Stomach (tissue), 9 donors: ENCODE data around the gene NATD1. TPM values are rescaled to one million over a fixed set of nuclear protein-coding genes. Genes with fewer than 3 reads are reported as not detected.

Source experiments
- DNase-seq, 2 donors: peaks; one replicate each; pipeline versions ENCODE4 v3.0.0 to v3.0.0-alpha.2; 2013 to 2019
- H3K27ac ChIP-seq, 5 donors: fragments of 200-600 bp in 4 of 5; sonication (generic) in 4 of 5; one replicate each; pipeline ENCODE4 v1.5.1; 2013 to 2019; ENCODE audit warnings: mild to moderate bottlenecking in 1 of 5, moderate library complexity in 1 of 5
- H3K27me3 ChIP-seq, 3 donors: fragments of 200-600 bp; sonication (generic); one replicate each; pipeline ENCODE4 v1.5.1; 2017 to 2019; ENCODE audit warnings: mixed run types in 1 of 3
- H3K36me3 ChIP-seq, 4 donors: fragments of 200-600 bp; sonication (generic); 1 replicate in 3 of 4; 2 replicates in 1 of 4; pipeline ENCODE4 v1.5.1; 2016 to 2019
- H3K4me1 ChIP-seq, 4 donors: fragments of 200-600 bp; sonication (generic); one replicate each; pipeline ENCODE4 v1.5.1; 2016 to 2019
- H3K4me3 ChIP-seq, 4 donors: fragments of 200-600 bp; sonication (generic) in 3 of 4; one replicate each; pipeline ENCODE4 v1.5.1; 2016 to 2019; ENCODE audit warnings: mild to moderate bottlenecking in 1 of 4
- H3K9me3 ChIP-seq, 4 donors: fragments of 200-600 bp; sonication (generic); one replicate each; pipeline ENCODE4 v1.5.1; 2016 to 2019
- EP300 ChIP-seq: sonication (generic); formaldehyde crosslinking; IDR thresholded peaks from one replicate; pipeline ENCODE4 v1.6.1; 2017; ENCODE audit warnings: antibody characterized with exemption
- POLR2A ChIP-seq, 4 donors: fragments of 450-650 bp; IDR thresholded peaks; one replicate each; pipeline ENCODE4 v1.6.1; 2016; ENCODE audit warnings: antibody characterized with exemption in 4 of 4, control low read depth in 2 of 4, mild to moderate bottlenecking in 1 of 4, moderate library complexity in 1 of 4
- POLR2AphosphoS5 ChIP-seq, 3 donors: sonication (generic); formaldehyde crosslinking; IDR thresholded peaks; one replicate each; pipeline ENCODE4 v1.6.1; 2016; ENCODE audit warnings: antibody characterized with exemption in 3 of 3
- WGBS, 5 donors: extraction: QIAGEN DNeasy Blood & Tissue Kit in 3 of 5; methylation state at CpG; one replicate each; pipeline versions ENCODE4 v1.1.5 to v1.1.7; 2013 to 2018; 5-methylcytosine and 5-hydroxymethylcytosine counted together
- intact Hi-C: fragments of 100-400 bp; cut with DNase I; formaldehyde crosslinking; loops from one replicate; pipeline ENCODE4 v1.15.1; 2023; ENCODE audit warnings: low total_unique reads
- polyA plus RNA-seq, 3 donors: library from polyadenylated mRNA; stranded (reverse); fragments of 200-250 nt; gene quantifications; one replicate each; pipeline ENCODE4 v1.2.3, GENCODE V29; 2013
- total RNA-seq, 5 donors: library from RNA; depleted of rRNA; stranded (reverse); fragments of >200 nt; gene quantifications; one replicate each; pipeline versions ENCODE4 v1.1.0 to v1.2.3, GENCODE V29; 2014 to 2016
- TF ChIP-seq, protein P1 (sequence below), 7 experiments: fragments of 450-650 bp in 4 of 7; fragments of 200-600 bp in 3 of 7; sonication (generic) in 3 of 7; IDR thresholded peaks; one replicate each; pipeline ENCODE4 v1.5.1; 2016 to 2019; ENCODE audit warnings: antibody characterized with exemption in 7 of 7, control low read depth in 2 of 7, mild to moderate bottlenecking in 1 of 7
- donor health status: healthy with polysubstance abuse.
- donor health status: Bipolar disorder and iron deficiency.
- donor health status: healthy.

Gene NATD1
- total and polyA plus RNA-seq, 8 donors = 2.2 to 9.0 (median 4.3) TPM

DNA sequence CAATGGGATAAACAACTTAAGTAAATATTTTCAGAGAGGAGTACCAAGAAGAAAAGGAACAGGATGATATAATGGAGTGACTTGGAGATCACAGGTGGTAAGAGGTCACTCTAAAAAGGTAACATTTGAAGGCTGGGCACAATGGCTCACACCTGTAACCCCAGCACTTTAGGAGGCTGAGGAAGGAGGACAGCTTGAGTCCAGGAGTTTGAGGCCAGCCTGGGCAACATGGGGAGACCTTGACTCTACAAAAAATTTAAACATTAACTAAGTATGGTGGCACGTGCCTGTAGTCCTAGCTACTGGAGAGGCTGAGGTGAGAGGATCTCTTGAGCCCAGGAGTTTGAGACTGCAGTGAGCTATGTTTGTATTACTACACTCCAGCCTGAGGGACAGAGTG is 35.9 kb downstream of the NATD1 start:
- TF ChIP-seq POLR2AphosphoS5 (IDR thresholded peaks at IDR 0.05) (no peak), POLR2A (IDR thresholded peaks at IDR 0.05) (no peak), EP300 (no peak)
- TF ChIP-seq, protein P1, sequence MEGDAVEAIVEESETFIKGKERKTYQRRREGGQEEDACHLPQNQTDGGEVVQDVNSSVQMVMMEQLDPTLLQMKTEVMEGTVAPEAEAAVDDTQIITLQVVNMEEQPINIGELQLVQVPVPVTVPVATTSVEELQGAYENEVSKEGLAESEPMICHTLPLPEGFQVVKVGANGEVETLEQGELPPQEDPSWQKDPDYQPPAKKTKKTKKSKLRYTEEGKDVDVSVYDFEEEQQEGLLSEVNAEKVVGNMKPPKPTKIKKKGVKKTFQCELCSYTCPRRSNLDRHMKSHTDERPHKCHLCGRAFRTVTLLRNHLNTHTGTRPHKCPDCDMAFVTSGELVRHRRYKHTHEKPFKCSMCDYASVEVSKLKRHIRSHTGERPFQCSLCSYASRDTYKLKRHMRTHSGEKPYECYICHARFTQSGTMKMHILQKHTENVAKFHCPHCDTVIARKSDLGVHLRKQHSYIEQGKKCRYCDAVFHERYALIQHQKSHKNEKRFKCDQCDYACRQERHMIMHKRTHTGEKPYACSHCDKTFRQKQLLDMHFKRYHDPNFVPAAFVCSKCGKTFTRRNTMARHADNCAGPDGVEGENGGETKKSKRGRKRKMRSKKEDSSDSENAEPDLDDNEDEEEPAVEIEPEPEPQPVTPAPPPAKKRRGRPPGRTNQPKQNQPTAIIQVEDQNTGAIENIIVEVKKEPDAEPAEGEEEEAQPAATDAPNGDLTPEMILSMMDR (IDR thresholded peaks at IDR 0.05) = no peak
- Histone ChIP-seq H3K36me3 (peaks cover 0 to 21% (median 15%) of the 10 kb centered on the region in 4 donors), H3K27me3 (no peaks in the 10 kb centered on the region), H3K4me3 (no peak overlapping the region), H3K27ac (no peak overlapping the region), H3K4me1 (peaks cover 19 to 53% (median 36%) of the 10 kb centered on the region in 4 donors), H3K9me3 (no peaks in the 10 kb centered on the region)
- intact Hi-C loops = loop anchor here (10.0 kb wide), 1 partner anchor 93 kb away; the partner anchor contains the start of gene DHRS7B
- 65 to 73% (median 67%) methylated on average over 1 of the region's 1 CpG for WGBS, 5 donors
- no peak for DNase-seq

DNA sequence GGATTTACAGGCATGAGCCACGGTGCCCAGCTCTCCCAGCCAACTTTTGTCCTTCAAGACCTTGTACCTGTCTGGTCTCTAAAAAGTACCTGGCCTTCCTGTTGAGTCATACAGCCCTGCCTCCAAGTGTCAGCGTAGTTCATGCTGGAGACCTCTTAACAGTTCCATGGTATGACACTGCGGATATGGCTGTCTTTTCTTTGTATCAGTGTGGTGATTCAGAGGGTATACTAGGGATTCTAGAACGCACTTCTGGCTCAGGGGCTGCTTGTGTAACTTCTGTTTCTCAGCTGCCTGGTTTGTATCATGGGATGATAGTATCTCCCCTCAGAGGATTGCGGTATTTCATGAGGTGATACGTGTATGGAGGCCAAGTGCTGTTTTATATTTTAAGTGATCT is 37.3 kb downstream of the NATD1 start:
- H3K9me3 ChIP-seq = no peaks in the 10 kb centered on the region
- intact Hi-C loops = loop anchor here (10.0 kb wide), 1 partner anchor 91 kb away; the partner anchor contains the start of gene DHRS7B
- H3K36me3 ChIP-seq = peaks cover 0 to 9% (median 6%) of the 10 kb centered on the region in 4 donors
- H3K4me1 ChIP-seq = peaks cover 33 to 67% (median 50%) of the 10 kb centered on the region in 4 donors
- no peak overlapping the region for H3K4me3 ChIP-seq
- no peak for DNase-seq
- TF ChIP-seq POLR2A (IDR thresholded peaks at IDR 0.05) = no peak
- no peak for TF ChIP-seq POLR2AphosphoS5 (IDR thresholded peaks at IDR 0.05)
- TF ChIP-seq EP300 = no peak
- TF ChIP-seq, protein P1 (IDR thresholded peaks at IDR 0.05) = no peak
- no peak overlapping the region for H3K27ac ChIP-seq
- no peaks in the 10 kb centered on the region for H3K27me3 ChIP-seq
- WGBS, 5 donors = 89 to 96% (median 91%) methylated on average over 6 of the region's 6 CpGs

DNA sequence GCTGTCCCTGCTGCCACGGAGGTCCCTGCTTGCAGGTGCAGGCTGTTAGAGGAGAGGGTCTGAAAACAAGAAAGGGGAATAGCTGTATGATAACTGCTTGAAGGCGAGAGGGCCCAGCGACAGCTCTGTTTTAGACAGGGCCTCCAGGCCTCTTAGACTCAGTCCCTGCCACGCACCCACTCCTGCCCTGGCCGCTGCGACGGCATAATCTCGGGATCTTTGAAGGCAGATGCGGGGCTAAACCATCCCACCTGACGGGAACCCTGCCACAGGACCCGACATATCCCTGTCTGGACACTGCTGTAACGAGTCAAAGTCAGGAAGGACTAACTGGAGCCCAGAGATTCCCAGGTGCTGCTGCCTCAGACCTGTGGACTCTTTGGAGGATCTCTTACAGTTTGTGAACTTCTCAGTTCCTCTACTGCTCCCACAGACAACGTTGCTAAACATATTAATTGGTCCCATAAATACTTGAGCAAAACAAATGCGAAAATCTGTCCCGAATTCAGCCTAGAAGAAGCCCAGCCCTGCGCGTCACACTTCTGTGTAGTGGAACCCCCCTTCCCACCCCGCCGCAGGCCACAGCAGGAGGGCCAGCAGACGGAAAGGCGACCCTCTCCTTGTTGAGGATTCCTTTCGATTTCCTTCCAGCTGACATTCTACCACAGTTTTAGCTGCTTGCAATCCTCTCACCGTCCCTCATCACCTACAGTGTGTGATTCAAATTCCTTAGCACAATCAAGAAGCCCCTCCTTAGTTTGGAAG is 38.3 kb downstream of the NATD1 start:
- 7 to 14% (median 10%) methylated on average over 23 of the region's 23 CpGs for whole genome bisulfite sequencing, 5 donors
- Histone ChIP-seq H3K4me1 (peaks cover 39 to 77% (median 60%) of the 10 kb centered on the region in 4 donors), H3K36me3 (peaks cover 0 to 12% (median 11%) of the 10 kb centered on the region in 4 donors), H3K4me3 (peak overlapping the region; percentile 94 to 100 (median 99)), H3K9me3 (no peaks in the 10 kb centered on the region), H3K27me3 (no peaks in the 10 kb centered on the region), H3K27ac (peak overlapping the region; percentile 84 to 98 (median 94))
- DNase-seq = peak in 1 of 2 donors; percentile 37
- no peak for TF ChIP-seq POLR2AphosphoS5 (IDR thresholded peaks at IDR 0.05)
- TF ChIP-seq EP300 = no peak
- TF ChIP-seq, protein P1 (IDR thresholded peaks at IDR 0.05) = no peak
- TF ChIP-seq POLR2A (IDR thresholded peaks at IDR 0.05) = no peak
- intact Hi-C loops = loop anchor here (10.0 kb wide), 1 partner anchor 90 kb away; the partner anchor contains the start of gene DHRS7B

DNA sequence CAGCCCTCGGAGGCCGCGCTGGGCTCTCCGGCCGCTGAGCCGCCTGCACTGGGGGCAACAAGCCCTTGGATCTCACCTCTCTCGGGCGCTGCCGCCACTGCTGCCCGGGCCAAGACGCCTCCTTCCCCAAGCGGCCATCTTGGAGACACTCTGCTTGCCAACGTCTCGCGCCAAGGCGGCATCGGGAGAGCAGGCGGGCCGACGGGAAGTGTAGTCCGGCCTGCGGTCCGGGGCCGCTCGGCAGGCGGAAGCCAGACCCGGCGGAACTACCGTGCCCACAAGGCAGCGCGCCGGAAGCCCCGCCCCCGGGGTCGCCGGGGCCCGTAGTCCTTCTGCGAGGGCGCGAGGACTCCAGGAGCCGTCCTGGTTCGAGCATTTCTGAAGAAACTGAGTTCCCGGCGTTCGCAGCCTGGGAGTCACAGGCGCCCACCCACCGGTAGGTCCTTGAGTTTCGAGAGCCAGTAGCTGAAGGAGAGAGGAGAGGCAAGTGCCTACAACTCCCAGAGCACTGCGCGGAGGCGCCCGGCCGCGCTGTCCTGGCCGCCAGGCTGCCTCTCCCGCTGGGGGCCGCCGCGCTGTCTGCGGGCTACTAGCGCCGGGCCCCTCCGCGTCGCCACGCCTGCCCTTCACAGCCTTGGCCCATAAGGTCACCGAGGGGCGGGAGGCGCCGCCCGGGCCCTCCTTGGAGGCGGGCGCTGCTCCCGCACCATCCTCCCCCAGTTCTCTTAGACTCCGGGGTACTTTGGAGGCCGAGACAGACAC is 39.0 kb downstream of the NATD1 start, which contains the start of gene TMEM11:
Gene TMEM11, minus strand, starts transcription at position 147 of the 762 bp plus-strand sequence. Its CDS starts 9 bp downstream, at position 138.
- no peaks in the 10 kb centered on the region for H3K27me3 ChIP-seq
- DNase-seq = peak; percentile 96 to 99
- 0% methylated on average over 25 to 76 of the region's 76 CpGs for WGBS, 5 donors
- intact Hi-C loops = loop anchor here (10.0 kb wide), 1 partner anchor 89 kb away; the partner anchor contains the start of gene DHRS7B
- peaks cover 4 to 19% (median 18%) of the 10 kb centered on the region in 4 donors for H3K36me3 ChIP-seq
- TF ChIP-seq EP300 = no peak
- TF ChIP-seq POLR2A (IDR thresholded peaks at IDR 0.05) = peak in 2 of 4 donors; percentile 20 to 61
- TF ChIP-seq, protein P1 (IDR thresholded peaks at IDR 0.05) = no peak
- TF ChIP-seq POLR2AphosphoS5 (IDR thresholded peaks at IDR 0.05) = peak; percentile 61 to 94 (median 88)
- H3K27ac ChIP-seq = peak within 1 kb of the TSS; percentile 84 to 98 (median 94)
- H3K4me1 ChIP-seq = peaks cover 43 to 80% (median 67%) of the 10 kb centered on the region in 4 donors
- H3K9me3 ChIP-seq = no peaks in the 10 kb centered on the region
- H3K4me3 ChIP-seq = peak within 1 kb of the TSS; percentile 94 to 100 (median 99)
